ENCODE data around the gene ZBTB17.
A peak's percentile ranks its signal among the peaks of the same experiment; 100 is the strongest.

DNA sequence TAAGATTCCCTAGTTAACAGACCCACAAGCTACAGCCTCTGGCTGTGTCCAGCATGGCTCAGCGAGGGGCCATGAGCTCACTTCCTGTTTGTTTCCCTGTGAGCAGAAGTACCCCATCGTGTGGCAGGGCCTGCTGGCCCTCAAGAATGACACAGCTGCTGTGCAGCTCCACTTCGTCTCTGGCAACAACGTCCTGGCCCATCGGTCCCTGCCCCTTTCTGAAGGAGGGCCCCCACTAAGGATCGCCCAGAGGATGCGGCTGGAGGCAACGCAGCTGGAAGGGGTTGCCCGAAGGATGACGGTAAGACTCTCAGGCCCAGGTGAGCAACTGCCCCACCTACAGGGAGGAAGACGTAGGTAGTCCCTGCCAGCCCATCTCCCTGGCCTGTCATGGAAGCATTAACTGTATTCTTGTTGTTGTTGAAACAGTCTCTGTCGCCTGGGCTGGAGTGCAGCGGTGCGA lies 38.2 kb downstream of the ZBTB17 start:
- TF ChIP-seq, protein P1, sequence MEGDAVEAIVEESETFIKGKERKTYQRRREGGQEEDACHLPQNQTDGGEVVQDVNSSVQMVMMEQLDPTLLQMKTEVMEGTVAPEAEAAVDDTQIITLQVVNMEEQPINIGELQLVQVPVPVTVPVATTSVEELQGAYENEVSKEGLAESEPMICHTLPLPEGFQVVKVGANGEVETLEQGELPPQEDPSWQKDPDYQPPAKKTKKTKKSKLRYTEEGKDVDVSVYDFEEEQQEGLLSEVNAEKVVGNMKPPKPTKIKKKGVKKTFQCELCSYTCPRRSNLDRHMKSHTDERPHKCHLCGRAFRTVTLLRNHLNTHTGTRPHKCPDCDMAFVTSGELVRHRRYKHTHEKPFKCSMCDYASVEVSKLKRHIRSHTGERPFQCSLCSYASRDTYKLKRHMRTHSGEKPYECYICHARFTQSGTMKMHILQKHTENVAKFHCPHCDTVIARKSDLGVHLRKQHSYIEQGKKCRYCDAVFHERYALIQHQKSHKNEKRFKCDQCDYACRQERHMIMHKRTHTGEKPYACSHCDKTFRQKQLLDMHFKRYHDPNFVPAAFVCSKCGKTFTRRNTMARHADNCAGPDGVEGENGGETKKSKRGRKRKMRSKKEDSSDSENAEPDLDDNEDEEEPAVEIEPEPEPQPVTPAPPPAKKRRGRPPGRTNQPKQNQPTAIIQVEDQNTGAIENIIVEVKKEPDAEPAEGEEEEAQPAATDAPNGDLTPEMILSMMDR (conservative IDR thresholded peaks at IDR 0.05; ENCODE audit: low read depth, low read length), result peak; percentile 46
- no peak for TF ChIP-seq EZH2 (IDR thresholded peaks at IDR 0.05; ENCODE audit: low read length, unreplicated experiment)
- no peak for TF ChIP-seq EZH2phosphoT487 (IDR thresholded peaks at IDR 0.05; ENCODE audit: borderline replicate concordance, low read length)

Data from PC-3 (cell line).